Endothelial cell of hepatic sinusoid (primary cell): Measurements from ENCODE around the gene CERS6.

Source experiments
- in situ Hi-C: cut with HindIII; loops from 2 replicates; pipeline ENCODE4 v1.10.0; 2017; ENCODE audit warnings: low sequenced_read_pairs

Gene CERS6

GRCh38 chr2:168593713-168594112 lies 137.6 kb downstream of the CERS6 start:
- in situ Hi-C loops: no loop called here

- in situ Hi-C loops: no loop called here
Measured at GRCh38 chr2:168594778-168595177, 138.7 kb downstream of the CERS6 start.

GRCh38 chr2:168596881-168597655 lies 141.0 kb downstream of the CERS6 start:
- in situ Hi-C loops: no loop called here

- in situ Hi-C loops: no loop called here
Measured at GRCh38 chr2:168599738-168600137, 143.7 kb downstream of the CERS6 start.

- in situ Hi-C loops: no loop called here
Measured at GRCh38 chr2:168600949-168601348, 144.9 kb downstream of the CERS6 start.

- in situ Hi-C loops: no loop called here
Measured at GRCh38 chr2:168601741-168602140, 145.7 kb downstream of the CERS6 start.

GRCh38 chr2:168602379-168602778 lies 146.3 kb downstream of the CERS6 start:
- in situ Hi-C loops: no loop called here

- in situ Hi-C loops: no loop called here
Measured at GRCh38 chr2:168602846-168603401, 146.9 kb downstream of the CERS6 start.

- in situ Hi-C loops: no loop called here
Measured at GRCh38 chr2:168603439-168603961, 147.4 kb downstream of the CERS6 start.

- in situ Hi-C loops: no loop called here
Measured at GRCh38 chr2:168604252-168604651, 148.2 kb downstream of the CERS6 start.

GRCh38 chr2:168607992-168608391 lies 151.9 kb downstream of the CERS6 start:
- in situ Hi-C loops: no loop called here

- in situ Hi-C loops: no loop called here
Measured at GRCh38 chr2:168608796-168609195, 152.7 kb downstream of the CERS6 start.

- in situ Hi-C loops: no loop called here
Measured at GRCh38 chr2:168611091-168611490, 155.0 kb downstream of the CERS6 start.

GRCh38 chr2:168611896-168612650 lies 156.0 kb downstream of the CERS6 start:
- in situ Hi-C loops: no loop called here

GRCh38 chr2:168612719-168613118 lies 156.6 kb downstream of the CERS6 start:
- in situ Hi-C loops: no loop called here

- in situ Hi-C loops: no loop called here
Measured at GRCh38 chr2:168613551-168613950, 157.5 kb downstream of the CERS6 start.

GRCh38 chr2:168614172-168615018 lies 158.3 kb downstream of the CERS6 start:
- in situ Hi-C loops: no loop called here

GRCh38 chr2:168620554-168620953 lies 164.5 kb downstream of the CERS6 start:
- in situ Hi-C loops: no loop called here

GRCh38 chr2:168622559-168622958 lies 166.5 kb downstream of the CERS6 start:
- in situ Hi-C loops: no loop called here

- in situ Hi-C loops: no loop called here
Measured at GRCh38 chr2:168624028-168624427, 168.0 kb downstream of the CERS6 start.

- in situ Hi-C loops: no loop called here
Measured at GRCh38 chr2:168626096-168626495, 170.0 kb downstream of the CERS6 start.
